ENCODE measurements around the gene HSPA12A.

- TF ChIP-seq CTCF (IDR thresholded peaks at IDR 0.05) (no peak), POLR2A (IDR thresholded peaks at IDR 0.05) (no peak), EP300 (IDR thresholded peaks at IDR 0.05) (no peak)
Observed at GRCh38 chr10:116691635-116692034, 50.7 kb downstream of the HSPA12A start.
